Endothelial cell of umbilical vein (primary cell): ENCODE data around the gene HSPA8. TPM values are rescaled to one million over a fixed set of nuclear protein-coding genes. Genes with fewer than 3 reads are reported as not detected.

Experiments used
- BruUV-seq: library from RNA; stranded (reverse); fragments of 400-500 nt; replicated peaks from 2 replicates; lab custom pipeline; 2021; lab: Mats Ljungman, UMichigan
- CTCF ChIA-PET: fragments of 300-600, 350-600 bp; sonication (Branson Sonifier 250); formaldehyde crosslinking; loops from one replicate; lab custom pipeline; 2021; ENCODE audit warnings: antibody characterized with exemption, inconsistent platforms; lab: Charles Lee
- POLR2A ChIA-PET: fragments of 300-600, 350-600 bp; sonication (Branson Sonifier 250); formaldehyde crosslinking; loops from one replicate; lab custom pipeline; 2021; ENCODE audit warnings: antibody characterized with exemption, inconsistent platforms; lab: Charles Lee
- DNase-seq: peaks from one replicate; pipeline ENCODE4 v3.0.0-alpha.2; 2011; ENCODE audit warnings: low read depth, low spot score
- FAIRE-seq: peaks from 2 replicates; lab custom pipeline; 2011; peaks lifted over from hg19 to GRCh38; lab: Jason Lieb, UNC
- H2AFZ ChIP-seq: 2 replicates; pipeline ENCODE4 v1.6.0; 2012; ENCODE audit warnings: low read depth, low read length, control low read depth, inconsistent platforms
- H3K27ac ChIP-seq: 2 replicates; pipeline ENCODE4 v1.5.1; 2011; ENCODE audit warnings: low read depth, mild to moderate bottlenecking, control low read depth, low read length, moderate library complexity; ENCODE audit not compliant: insufficient read depth
- H3K27me3 ChIP-seq, 2 experiments: 2 replicates each; pipeline versions ENCODE4 v1.6.0 to v1.6.1; 2011; ENCODE audit warnings: low read length in 2 of 2, mixed read lengths in 1 of 2; ENCODE audit not compliant: control insufficient read depth in 2 of 2, insufficient read depth in 2 of 2
- H3K36me3 ChIP-seq, 2 experiments: 2 replicates in 1 of 2; 3 replicates in 1 of 2; pipeline ENCODE4 v1.5.1; 2011; ENCODE audit warnings: low read length in 2 of 2, mild to moderate bottlenecking in 1 of 2, moderate library complexity in 1 of 2; ENCODE audit not compliant: control insufficient read depth in 2 of 2, insufficient read depth in 2 of 2; ENCODE audit errors: extremely low read depth in 1 of 2
- H3K4me1 ChIP-seq: 3 replicates; pipeline ENCODE4 v1.5.1; 2011; ENCODE audit warnings: mild to moderate bottlenecking, low read length; ENCODE audit not compliant: control insufficient read depth, insufficient read depth; ENCODE audit errors: extremely low read depth
- H3K4me2 ChIP-seq: 2 replicates; pipeline ENCODE4 v1.6.1; 2011; ENCODE audit warnings: low read length, control low read depth, mixed read lengths; ENCODE audit not compliant: insufficient read depth
- H3K4me3 ChIP-seq, 3 experiments: fragments of 200-600 bp in 1 of 3; sonication (generic), shearing (Covaris generic) in 1 of 3; replicated peaks in 1 of 3; 2 replicates each; pipeline ENCODE4 v1.5.1; 2011 to 2016; ENCODE audit warnings: control low read depth in 3 of 3, low read length in 3 of 3, mild to moderate bottlenecking in 2 of 3, inconsistent platforms in 1 of 3, low read depth in 1 of 3, moderate library complexity in 1 of 3; ENCODE audit not compliant: insufficient read depth in 1 of 3
- H3K79me2 ChIP-seq: 2 replicates; pipeline ENCODE4 v1.6.0; 2012; ENCODE audit warnings: low read length, inconsistent platforms; ENCODE audit not compliant: control insufficient read depth, insufficient read depth
- H3K9ac ChIP-seq: replicated peaks from 2 replicates; pipeline ENCODE3; 2011; ENCODE audit warnings: low read length, control low read depth; ENCODE audit not compliant: insufficient read depth; ENCODE audit errors: extremely low read depth
- H3K9me1 ChIP-seq: replicated peaks from 3 replicates; pipeline ENCODE4 v1.6.0; 2011; ENCODE audit warnings: mild to moderate bottlenecking, low read length; ENCODE audit not compliant: control insufficient read depth, insufficient read depth; ENCODE audit errors: extremely low read depth
- H3K9me3 ChIP-seq: replicated peaks from 2 replicates; pipeline ENCODE4 v1.5.1; 2012; ENCODE audit warnings: low read length, inconsistent platforms; ENCODE audit not compliant: control insufficient read depth, insufficient read depth
- H4K20me1 ChIP-seq: replicated peaks from 2 replicates; pipeline ENCODE3; 2011; ENCODE audit warnings: mild to moderate bottlenecking, low read length; ENCODE audit not compliant: control insufficient read depth, insufficient read depth; ENCODE audit errors: extremely low read depth
- JUN ChIP-seq: IDR thresholded peaks from 2 replicates; pipeline ENCODE4 v1.6.1; 2011; ENCODE audit warnings: borderline replicate concordance, low read depth; ENCODE audit not compliant: insufficient read length, insufficient read depth
- MAX ChIP-seq: IDR thresholded peaks from 2 replicates; pipeline ENCODE4 v1.6.1; 2011; ENCODE audit not compliant: insufficient read depth, insufficient read length
- POLR2A ChIP-seq: IDR thresholded peaks from 2 replicates; pipeline ENCODE4 v1.6.1; 2012; ENCODE audit warnings: low read depth, mild to moderate bottlenecking, control low read depth, low read length
- POLR2AphosphoS5 ChIP-seq: IDR thresholded peaks from 2 replicates; pipeline ENCODE4 v1.6.1; 2012; ENCODE audit warnings: low read depth, mild to moderate bottlenecking, control low read depth, low read length, moderate library complexity; ENCODE audit not compliant: insufficient read depth
- dilution Hi-C: fragments of 300-500 bp; cut with MboI; formaldehyde crosslinking; loops from one replicate; pipeline ENCODE4 v1.15.0; 2019; ENCODE audit warnings: low sequenced_read_pairs; ENCODE audit not compliant: extremely low pct_ligation_motif_present
- intact Hi-C: fragments of 100-400 bp; cut with micrococcal nuclease; formaldehyde crosslinking; loops from one replicate; pipeline ENCODE4 v1.10.0; 2022
- polyA plus RNA-seq, 4 experiments: library from polyadenylated mRNA; depleted of rRNA in 3 of 4; stranded (reverse) in 3 of 4; unstranded in 1 of 4; fragments of >200 nt; gene quantifications; 2 replicates each; pipeline versions ENCODE4 v1.2.1 to v1.2.3, GENCODE V29; 2011 to 2012; ENCODE audit warnings: missing spikeins in 1 of 4
- total RNA-seq: library from RNA; stranded (reverse); gene quantifications from 2 replicates; pipeline ENCODE4 v1.2.3, GENCODE V29; 2021

The HSPA8 gene
- total and polyA plus RNA-seq, 2 donors (not counting 3 experiments of a cell fraction or from before 2014, with no cell fraction given), result 1,383 to 1,728 TPM

GRCh38 chr11:123051634-123052033 lies 10.3 kb downstream of the HSPA8 start:
- H3K9me3 ChIP-seq, result no peaks in the 10 kb centered on the region
- no peak overlapping the region for H3K27ac ChIP-seq
- no peak overlapping the region for H3K9ac ChIP-seq
- DNase-seq, result no peak
- POLR2A ChIA-PET, result interaction anchor here (0.6 kb wide), 1 partner anchor 142 kb away, joined by 3 read pairs; no protein-coding TSS in a partner anchor
- H2AFZ ChIP-seq, result no peak overlapping the region
- CTCF ChIA-PET, result interaction anchor here (1.1 kb wide), 1 partner anchor 18 kb away, joined by 3 read pairs; no protein-coding TSS in a partner anchor
- peaks cover 0 to 4% of the 10 kb centered on the region in 2 experiments for H3K27me3 ChIP-seq
- no peaks in the 10 kb centered on the region for H3K4me1 ChIP-seq
- peaks cover 3% of the 10 kb centered on the region for H4K20me1 ChIP-seq
- dilution Hi-C loops, result no loop called here
- no TSS peak for BruUV-seq
- intact Hi-C loops, result no loop called here
- TF ChIP-seq POLR2AphosphoS5 (no peak), MAX (no peak)
- no peaks in the 10 kb centered on the region for H3K9me1 ChIP-seq
- H3K79me2 ChIP-seq, result peaks cover under 1% of the 10 kb centered on the region
- H3K36me3 ChIP-seq, result peaks cover 15 to 17% of the 10 kb centered on the region in 2 experiments
- no peak overlapping the region for H3K4me3 ChIP-seq
- H3K4me2 ChIP-seq, result no peak overlapping the region
- FAIRE-seq, result no peak

- ChIA-PET CTCF (no interaction called here), POLR2A (no interaction called here)
- Histone ChIP-seq H3K79me2 (no peaks in the 10 kb centered on the region), H3K9me1 (no peaks in the 10 kb centered on the region), H3K9me3 (no peaks in the 10 kb centered on the region), H3K4me1 (no peaks in the 10 kb centered on the region), H2AFZ (no peak overlapping the region), H3K4me3 (no peak overlapping the region), H3K4me2 (no peak overlapping the region), H3K36me3 (peaks cover 10 to 14% of the 10 kb centered on the region in 2 experiments), H3K9ac (no peak overlapping the region), H3K27me3 (peaks cover 0 to 4% of the 10 kb centered on the region in 2 experiments), H4K20me1 (peaks cover 3% of the 10 kb centered on the region), H3K27ac (no peak overlapping the region)
- no peak for FAIRE-seq
- dilution Hi-C loops (no loop called here), intact Hi-C loops (no loop called here)
- DNase-seq, result no peak
- TF ChIP-seq POLR2AphosphoS5 (no peak), JUN (no peak), MAX (no peak), POLR2A (no peak)
- BruUV-seq, result no TSS peak
Observed at GRCh38 chr11:123051146-123051545, 10.8 kb downstream of the HSPA8 start.
